H1 (cell line): ENCODE measurements around the gene ADAM30.

Experiments
- EGR1 ChIP-seq: IDR thresholded peaks from 2 replicates; pipeline ENCODE4 v1.6.1; 2011; ENCODE audit warnings: low read depth, low read length, borderline replicate concordance
- EZH2 ChIP-seq: fragments of 200-600 bp; sonication (generic); IDR thresholded peaks from 2 replicates; pipeline ENCODE4 v1.7.1; 2012; ENCODE audit warnings: low read depth, mild to moderate bottlenecking, moderate library complexity, low read length, inconsistent platforms; ENCODE audit not compliant: severe bottlenecking
- POLR2AphosphoS5 ChIP-seq: IDR thresholded peaks from 2 replicates; pipeline ENCODE4 v1.6.1; 2011; ENCODE audit warnings: low read depth, low read length
- POU5F1 ChIP-seq: IDR thresholded peaks from 2 replicates; pipeline ENCODE4 v1.6.1; 2011; ENCODE audit warnings: low read depth, mild to moderate bottlenecking, low read length, moderate library complexity
- TBP ChIP-seq: IDR thresholded peaks from 2 replicates; pipeline ENCODE4 v1.6.1; 2011; ENCODE audit warnings: low read depth, low read length, improper control_type of control experiment
- TF ChIP-seq, protein P1 (sequence below): IDR thresholded peaks from 2 replicates; pipeline ENCODE4 v1.6.1; 2011; ENCODE audit warnings: low read length, improper control_type of control experiment
- TF ChIP-seq, protein P2 (sequence below), 3 experiments: IDR thresholded peaks; 1 replicate in 2 of 3; 2 replicates in 1 of 3; pipeline versions ENCODE4 v1.5.1 to v1.6.1; 2011; ENCODE audit warnings: low read length in 3 of 3, mild to moderate bottlenecking in 3 of 3, inconsistent platforms in 2 of 3, low read depth in 1 of 3, moderate library complexity in 1 of 3; ENCODE audit not compliant: insufficient read depth in 1 of 3; ENCODE audit errors: control extremely low read depth in 1 of 3
- TF ChIP-seq, protein P3 (sequence below): IDR thresholded peaks from 2 replicates; pipeline ENCODE4 v1.6.1; 2012; ENCODE audit warnings: inconsistent platforms

DNA sequence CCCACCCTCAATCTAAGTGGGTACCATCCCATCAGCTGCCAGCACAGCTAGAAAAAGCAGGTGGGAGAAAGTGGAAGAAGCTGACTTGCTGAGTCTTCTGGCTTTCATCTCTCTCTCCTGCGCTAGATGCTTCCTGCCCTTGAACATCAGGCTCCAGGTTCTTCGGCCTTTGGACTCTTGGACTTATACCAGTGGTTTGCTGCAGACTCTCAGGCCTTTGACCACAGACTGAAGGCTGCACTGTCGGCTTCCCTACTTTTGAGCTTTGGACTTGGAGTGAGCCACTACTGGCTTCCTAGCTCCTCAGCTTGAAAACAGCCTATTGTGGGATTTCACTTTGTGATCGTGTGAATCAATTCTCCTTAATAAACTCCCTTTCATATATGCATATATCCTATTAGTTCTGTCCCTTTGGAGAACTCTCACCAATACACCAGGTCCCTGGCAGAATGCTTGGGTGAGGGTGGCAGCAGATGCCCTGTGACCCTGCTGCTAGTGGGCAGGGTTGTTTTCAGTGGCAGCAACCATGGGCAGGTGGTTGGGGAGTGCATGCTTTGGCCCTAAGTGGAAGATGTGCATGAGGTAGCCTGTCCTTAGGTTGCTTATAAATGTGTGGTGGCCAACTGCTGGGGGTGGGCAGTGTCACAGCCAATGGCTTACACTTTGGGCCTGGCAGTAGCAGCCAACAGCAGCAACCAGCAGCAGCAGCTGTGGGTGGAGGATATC lies 10.8 kb upstream of the ADAM30 start:
- TF ChIP-seq EGR1, result no peak
- TF ChIP-seq, protein P1, sequence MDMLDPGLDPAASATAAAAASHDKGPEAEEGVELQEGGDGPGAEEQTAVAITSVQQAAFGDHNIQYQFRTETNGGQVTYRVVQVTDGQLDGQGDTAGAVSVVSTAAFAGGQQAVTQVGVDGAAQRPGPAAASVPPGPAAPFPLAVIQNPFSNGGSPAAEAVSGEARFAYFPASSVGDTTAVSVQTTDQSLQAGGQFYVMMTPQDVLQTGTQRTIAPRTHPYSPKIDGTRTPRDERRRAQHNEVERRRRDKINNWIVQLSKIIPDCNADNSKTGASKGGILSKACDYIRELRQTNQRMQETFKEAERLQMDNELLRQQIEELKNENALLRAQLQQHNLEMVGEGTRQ, result no peak
- TF ChIP-seq, protein P2, sequence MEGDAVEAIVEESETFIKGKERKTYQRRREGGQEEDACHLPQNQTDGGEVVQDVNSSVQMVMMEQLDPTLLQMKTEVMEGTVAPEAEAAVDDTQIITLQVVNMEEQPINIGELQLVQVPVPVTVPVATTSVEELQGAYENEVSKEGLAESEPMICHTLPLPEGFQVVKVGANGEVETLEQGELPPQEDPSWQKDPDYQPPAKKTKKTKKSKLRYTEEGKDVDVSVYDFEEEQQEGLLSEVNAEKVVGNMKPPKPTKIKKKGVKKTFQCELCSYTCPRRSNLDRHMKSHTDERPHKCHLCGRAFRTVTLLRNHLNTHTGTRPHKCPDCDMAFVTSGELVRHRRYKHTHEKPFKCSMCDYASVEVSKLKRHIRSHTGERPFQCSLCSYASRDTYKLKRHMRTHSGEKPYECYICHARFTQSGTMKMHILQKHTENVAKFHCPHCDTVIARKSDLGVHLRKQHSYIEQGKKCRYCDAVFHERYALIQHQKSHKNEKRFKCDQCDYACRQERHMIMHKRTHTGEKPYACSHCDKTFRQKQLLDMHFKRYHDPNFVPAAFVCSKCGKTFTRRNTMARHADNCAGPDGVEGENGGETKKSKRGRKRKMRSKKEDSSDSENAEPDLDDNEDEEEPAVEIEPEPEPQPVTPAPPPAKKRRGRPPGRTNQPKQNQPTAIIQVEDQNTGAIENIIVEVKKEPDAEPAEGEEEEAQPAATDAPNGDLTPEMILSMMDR (IDR thresholded peaks at IDR 0.05; ENCODE audit: control extremely low read depth in 1 of 3, insufficient read depth in 1 of 3, low read depth in 1 of 3, low read length in 3 of 3), result no peak
- TF ChIP-seq POLR2AphosphoS5, result no peak
- no peak for TF ChIP-seq TBP
- TF ChIP-seq, protein P3, sequence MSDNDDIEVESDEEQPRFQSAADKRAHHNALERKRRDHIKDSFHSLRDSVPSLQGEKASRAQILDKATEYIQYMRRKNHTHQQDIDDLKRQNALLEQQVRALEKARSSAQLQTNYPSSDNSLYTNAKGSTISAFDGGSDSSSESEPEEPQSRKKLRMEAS, result no peak
- TF ChIP-seq EZH2, result no peak
- TF ChIP-seq POU5F1, result no peak
